Muscle of leg (tissue), 11 donors: ENCODE results near the gene INHBB. TPM values are rescaled to one million over a fixed set of nuclear protein-coding genes. Genes with fewer than 3 reads are reported as not detected.

Source experiments
- DNase-seq: peaks from one replicate; pipeline ENCODE4 v3.0.0; 2013
- H3K27ac ChIP-seq: one replicate; pipeline ENCODE4 v1.5.1; 2013; ENCODE audit warnings: mild to moderate bottlenecking, low read length, control low read depth
- H3K27me3 ChIP-seq: one replicate; pipeline ENCODE4 v1.6.1; 2013; ENCODE audit warnings: low read length; ENCODE audit not compliant: control insufficient read depth, insufficient read depth
- H3K36me3 ChIP-seq: one replicate; pipeline ENCODE4 v1.6.1; 2013; ENCODE audit warnings: low read length; ENCODE audit not compliant: control insufficient read depth, insufficient read depth
- H3K4me1 ChIP-seq: one replicate; pipeline ENCODE4 v1.6.1; 2013; ENCODE audit warnings: low read length; ENCODE audit not compliant: control insufficient read depth, insufficient read depth
- H3K4me3 ChIP-seq: one replicate; pipeline ENCODE4 v1.5.1; 2013; ENCODE audit warnings: low read length, control low read depth
- H3K9me3 ChIP-seq: replicated peaks from 2 replicates; pipeline ENCODE4 v1.6.1; 2013; ENCODE audit warnings: low read depth, low read length; ENCODE audit not compliant: control insufficient read depth
- WGBS: methylation state at CpG from one replicate; pipeline ENCODE4 v1.1.5; 2013; ENCODE audit warnings: missing lambda C conversion rate; ENCODE audit not compliant: insufficient coverage; 5-methylcytosine and 5-hydroxymethylcytosine counted together
- polyA plus RNA-seq, 8 donors: library from polyadenylated mRNA; unstranded; fragments of 120-200 nt; gene quantifications; one replicate each; pipeline versions ENCODE4 v1.2.1 to v1.2.3, GENCODE V29; 2013; ENCODE audit warnings: inconsistent platforms in 1 of 8, low replicate concordance in 1 of 8; ENCODE audit not compliant: insufficient read length in 8 of 8, insufficient read depth in 1 of 8
- total RNA-seq: library from RNA; stranded (reverse); fragments of 120-200 nt; gene quantifications from one replicate; pipeline ENCODE4 v1.2.4, GENCODE V29; 2013

INHBB gene
- total and polyA plus RNA-seq, 9 donors = 0.24 to 1.2 (median 0.44) TPM

- H3K36me3 ChIP-seq = no peaks in the 10 kb centered on the region
- peaks cover 12% of the 10 kb centered on the region for H3K27me3 ChIP-seq
- 100% methylated on average over 6 of the region's 7 CpGs for WGBS
- H3K27ac ChIP-seq = no peak overlapping the region
- H3K9me3 ChIP-seq = no peaks in the 10 kb centered on the region
- H3K4me3 ChIP-seq = no peak overlapping the region
- DNase-seq = no peak
- H3K4me1 ChIP-seq = peaks cover 44% of the 10 kb centered on the region
Measured at GRCh38 chr2:120322329-120322728, 23.6 kb upstream of the INHBB start.

- Histone ChIP-seq H3K36me3 (no peaks in the 10 kb centered on the region), H3K27me3 (peaks cover 16% of the 10 kb centered on the region), H3K4me3 (no peak overlapping the region), H3K27ac (no peak overlapping the region), H3K4me1 (peaks cover 43% of the 10 kb centered on the region), H3K9me3 (no peaks in the 10 kb centered on the region)
- 33% methylated on average over 7 of the region's 10 CpGs for WGBS
- DNase-seq = peak; percentile 74
Measured at GRCh38 chr2:120323214-120323613, 22.7 kb upstream of the INHBB start.

GRCh38 chr2:120323807-120324399, 22.0 kb upstream of the INHBB start:
- peaks cover 37% of the 10 kb centered on the region for H3K4me1 ChIP-seq
- H3K9me3 ChIP-seq = no peaks in the 10 kb centered on the region
- no peak overlapping the region for H3K4me3 ChIP-seq
- H3K27me3 ChIP-seq = peaks cover 16% of the 10 kb centered on the region
- no peak overlapping the region for H3K27ac ChIP-seq
- WGBS = 66% methylated on average over 9 of the region's 10 CpGs
- H3K36me3 ChIP-seq = no peaks in the 10 kb centered on the region
- no peak for DNase-seq

- H3K4me3 ChIP-seq = no peak overlapping the region
- H3K27ac ChIP-seq = no peak overlapping the region
- H3K36me3 ChIP-seq = no peaks in the 10 kb centered on the region
- peaks cover 11% of the 10 kb centered on the region for H3K27me3 ChIP-seq
- 100% methylated on average over 5 of the region's 7 CpGs for WGBS
- no peak for DNase-seq
- peaks cover 30% of the 10 kb centered on the region for H3K4me1 ChIP-seq
- H3K9me3 ChIP-seq = no peaks in the 10 kb centered on the region
Measured at GRCh38 chr2:120324933-120325332, 21.0 kb upstream of the INHBB start.

GRCh38 chr2:120326066-120326465, 19.9 kb upstream of the INHBB start:
- H3K4me1 ChIP-seq = peaks cover 31% of the 10 kb centered on the region
- DNase-seq = no peak
- no peak overlapping the region for H3K4me3 ChIP-seq
- 63% methylated on average over 5 of the region's 9 CpGs for WGBS
- no peaks in the 10 kb centered on the region for H3K9me3 ChIP-seq
- H3K27me3 ChIP-seq = peaks cover 11% of the 10 kb centered on the region
- no peak overlapping the region for H3K27ac ChIP-seq
- no peaks in the 10 kb centered on the region for H3K36me3 ChIP-seq

- H3K9me3 ChIP-seq = peaks cover 3% of the 10 kb centered on the region
- no peaks in the 10 kb centered on the region for H3K36me3 ChIP-seq
- no peak overlapping the region for H3K27ac ChIP-seq
- H3K4me3 ChIP-seq = no peak overlapping the region
- 62% methylated on average over 10 of the region's 24 CpGs for WGBS
- no peak for DNase-seq
- peaks cover 21% of the 10 kb centered on the region for H3K4me1 ChIP-seq
- H3K27me3 ChIP-seq = peaks cover 13% of the 10 kb centered on the region
Measured at GRCh38 chr2:120330946-120331822, 14.8 kb upstream of the INHBB start.

GRCh38 chr2:120331903-120332302, 14.0 kb upstream of the INHBB start:
- Histone ChIP-seq H3K4me3 (no peak overlapping the region), H3K4me1 (peaks cover 21% of the 10 kb centered on the region), H3K27ac (no peak overlapping the region), H3K9me3 (peaks cover 3% of the 10 kb centered on the region), H3K36me3 (no peaks in the 10 kb centered on the region), H3K27me3 (peaks cover 13% of the 10 kb centered on the region)
- DNase-seq = no peak
- no CpG with 5 or more reads among the region's 4 CpGs for WGBS

GRCh38 chr2:120332384-120332783, 13.6 kb upstream of the INHBB start:
- Histone ChIP-seq H3K27me3 (peaks cover 10% of the 10 kb centered on the region), H3K36me3 (no peaks in the 10 kb centered on the region), H3K27ac (no peak overlapping the region), H3K4me3 (no peak overlapping the region), H3K4me1 (peaks cover 21% of the 10 kb centered on the region), H3K9me3 (peaks cover 3% of the 10 kb centered on the region)
- 83% methylated on average over 5 of the region's 6 CpGs for WGBS
- no peak for DNase-seq

GRCh38 chr2:120334068-120334467, 11.9 kb upstream of the INHBB start:
- Histone ChIP-seq H3K9me3 (peaks cover 3% of the 10 kb centered on the region), H3K36me3 (no peaks in the 10 kb centered on the region), H3K4me3 (no peak overlapping the region), H3K27me3 (peaks cover 11% of the 10 kb centered on the region), H3K4me1 (peaks cover 21% of the 10 kb centered on the region), H3K27ac (no peak overlapping the region)
- no peak for DNase-seq
- no CpG with 5 or more reads among the region's 1 CpG for WGBS

GRCh38 chr2:120336749-120337148, 9.2 kb upstream of the INHBB start:
- H3K4me3 ChIP-seq = no peak overlapping the region
- peaks cover 3% of the 10 kb centered on the region for H3K9me3 ChIP-seq
- no peaks in the 10 kb centered on the region for H3K36me3 ChIP-seq
- H3K4me1 ChIP-seq = peaks cover 2% of the 10 kb centered on the region
- H3K27ac ChIP-seq = no peak overlapping the region
- peaks cover 29% of the 10 kb centered on the region for H3K27me3 ChIP-seq
- WGBS = 72% methylated on average over 8 of the region's 8 CpGs
- DNase-seq = no peak
